ENCODE results near the gene COL17A1.

Gene COL17A1

DNA sequence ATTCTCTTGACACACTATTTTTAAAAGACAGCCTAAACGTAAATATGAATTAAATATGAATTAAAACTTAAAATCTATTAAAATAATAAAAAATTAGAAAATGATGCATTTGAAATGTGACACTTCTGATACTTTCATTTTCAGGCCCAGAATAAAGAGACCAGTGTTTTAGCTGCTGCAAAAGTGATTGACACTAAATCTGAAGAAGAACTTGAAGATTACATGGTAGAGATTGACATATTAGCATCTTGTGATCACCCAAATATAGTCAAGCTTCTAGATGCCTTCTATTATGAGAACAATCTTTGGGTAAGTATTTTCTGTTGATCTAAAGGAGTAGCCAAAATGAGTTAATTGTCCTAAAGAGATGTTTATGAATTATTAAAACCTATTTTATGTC is 95.1 kb downstream of the COL17A1 start:
- peaks cover 42% of the 10 kb centered on the region for H3K79me2 ChIP-seq (ENCODE audit: control insufficient read depth, insufficient read depth, low read length, unreplicated experiment)

DNA sequence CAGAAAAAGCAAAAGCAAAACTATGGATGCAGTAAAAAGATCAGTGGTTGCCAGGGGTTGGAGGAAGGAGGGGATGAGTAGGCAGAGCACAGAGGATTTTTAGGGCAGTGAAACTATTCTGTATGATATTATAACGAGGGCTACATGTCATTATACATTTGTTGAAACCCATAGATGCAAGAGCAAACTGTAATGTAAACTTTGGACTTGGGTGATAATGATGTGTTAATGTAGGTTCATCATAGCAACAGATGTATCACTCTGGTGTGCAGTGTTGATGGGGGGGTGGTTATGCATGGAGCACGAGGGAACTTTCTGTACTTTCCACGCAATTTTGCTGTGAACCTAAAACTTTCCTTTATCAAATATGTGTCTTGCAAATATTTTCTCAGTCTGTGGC is 95.6 kb downstream of the COL17A1 start:
- peaks cover 23% of the 10 kb centered on the region for H3K4me1 ChIP-seq (ENCODE audit: control insufficient read depth, insufficient read depth, low read length, unreplicated experiment)

More for the DNA sequence above, 95.1 kb downstream of the COL17A1 start:
- H3K27ac ChIP-seq (ENCODE audit: low read depth, low read length) = peak overlapping the region; percentile 16; the same call in 1 of the 2 replicates
- H3K27me3 ChIP-seq (ENCODE audit: insufficient read depth, low read length) = no peaks in the 10 kb centered on the region
- peaks cover 19% of the 10 kb centered on the region for H3K4me1 ChIP-seq (ENCODE audit: control insufficient read depth, insufficient read depth, low read length, unreplicated experiment)
- H2AFZ ChIP-seq (ENCODE audit: low read length, unreplicated experiment) = no peak overlapping the region
- H3K4me3 ChIP-seq (ENCODE audit: low read depth, low read length) = no peak overlapping the region
- peaks cover 8% of the 10 kb centered on the region for H3K36me3 ChIP-seq (ENCODE audit: insufficient read depth, low read length)

DNA sequence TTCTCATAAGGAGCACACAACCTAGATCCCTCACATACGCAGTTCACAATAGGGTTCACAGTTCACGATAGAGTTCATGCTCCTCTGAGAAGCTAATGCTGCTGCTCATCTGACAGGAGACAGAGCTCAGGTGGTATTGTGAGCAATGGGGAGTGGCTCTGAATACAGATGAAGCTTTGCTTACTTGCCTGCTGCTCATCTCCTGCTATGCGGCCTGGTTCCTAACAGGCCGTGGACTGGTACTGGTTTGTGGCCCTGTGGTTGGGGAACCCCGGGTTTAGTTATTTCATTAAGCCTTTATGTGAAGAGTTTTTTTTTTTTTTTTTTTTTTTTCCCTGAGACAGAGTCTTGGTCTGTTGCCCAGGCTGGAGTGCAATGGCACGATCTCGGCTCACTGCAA is 99.3 kb downstream of the COL17A1 start:
- Histone ChIP-seq H3K4me3 (ENCODE audit: low read depth, low read length) (no peak overlapping the region), H3K27me3 (ENCODE audit: insufficient read depth, low read length) (no peaks in the 10 kb centered on the region), H3K79me2 (ENCODE audit: control insufficient read depth, insufficient read depth, low read length, unreplicated experiment) (peaks cover 81% of the 10 kb centered on the region), H2AFZ (ENCODE audit: low read length, unreplicated experiment) (no peak overlapping the region), H3K36me3 (ENCODE audit: insufficient read depth, low read length) (no peaks in the 10 kb centered on the region; the same call in 1 of the 2 replicates), H3K4me1 (ENCODE audit: control insufficient read depth, insufficient read depth, low read length, unreplicated experiment) (peaks cover 37% of the 10 kb centered on the region), H3K27ac (ENCODE audit: low read depth, low read length) (no peak overlapping the region)

More for the DNA sequence above, 95.6 kb downstream of the COL17A1 start:
- H3K4me3 ChIP-seq (ENCODE audit: low read depth, low read length) = peak overlapping the region; percentile 28; the same call in 1 of the 2 replicates
- H3K79me2 ChIP-seq (ENCODE audit: control insufficient read depth, insufficient read depth, low read length, unreplicated experiment) = peaks cover 45% of the 10 kb centered on the region
- peaks cover 8% of the 10 kb centered on the region for H3K36me3 ChIP-seq (ENCODE audit: insufficient read depth, low read length)
- H3K27me3 ChIP-seq (ENCODE audit: insufficient read depth, low read length) = no peaks in the 10 kb centered on the region
- H2AFZ ChIP-seq (ENCODE audit: low read length, unreplicated experiment) = no peak overlapping the region
- H3K27ac ChIP-seq (ENCODE audit: low read depth, low read length) = no peak overlapping the region

- Histone ChIP-seq H3K27me3 (ENCODE audit: insufficient read depth, low read length) (no peaks in the 10 kb centered on the region), H3K36me3 (ENCODE audit: insufficient read depth, low read length) (no peaks in the 10 kb centered on the region), H3K4me3 (ENCODE audit: low read depth, low read length) (no peak overlapping the region), H3K27ac (ENCODE audit: low read depth, low read length) (no peak overlapping the region), H3K4me1 (ENCODE audit: control insufficient read depth, insufficient read depth, low read length, unreplicated experiment) (peaks cover 36% of the 10 kb centered on the region), H2AFZ (ENCODE audit: low read length, unreplicated experiment) (no peak overlapping the region), H3K79me2 (ENCODE audit: control insufficient read depth, insufficient read depth, low read length, unreplicated experiment) (peaks cover 87% of the 10 kb centered on the region)
Observed at GRCh38 chr10:103985726-103986125, 100.0 kb downstream of the COL17A1 start.

DNA sequence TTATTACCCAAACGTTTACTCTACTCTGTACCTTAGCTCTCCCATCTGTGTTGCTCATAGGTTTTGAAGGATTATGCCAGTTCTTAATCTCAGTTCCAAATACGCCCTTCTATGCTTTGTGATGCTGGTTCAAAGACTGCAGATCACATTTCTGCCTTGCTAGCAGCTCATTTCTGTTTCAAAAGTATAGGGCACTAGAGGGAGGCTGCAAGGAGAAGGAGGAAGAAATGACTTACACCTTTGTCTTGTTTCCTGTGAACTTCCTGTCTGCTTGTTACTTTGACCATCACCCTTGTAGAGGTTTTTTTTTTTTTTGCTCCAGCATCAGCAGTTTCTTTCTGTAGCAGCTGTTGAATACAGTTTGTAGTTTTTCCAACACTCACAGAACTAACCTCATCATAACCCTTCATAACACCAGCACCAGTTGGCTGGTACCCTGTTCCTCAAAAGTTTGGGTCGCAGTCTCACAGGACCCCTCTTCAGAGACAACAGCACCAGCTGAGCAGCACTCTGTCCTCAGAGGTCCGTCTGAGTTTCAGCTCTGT is 102.2 kb downstream of the COL17A1 start:
- Histone ChIP-seq H3K27me3 (ENCODE audit: insufficient read depth, low read length) (no peaks in the 10 kb centered on the region), H3K27ac (ENCODE audit: low read depth, low read length) (no peak overlapping the region), H3K79me2 (ENCODE audit: control insufficient read depth, insufficient read depth, low read length, unreplicated experiment) (peaks cover 90% of the 10 kb centered on the region), H3K36me3 (ENCODE audit: insufficient read depth, low read length) (no peaks in the 10 kb centered on the region), H2AFZ (ENCODE audit: low read length, unreplicated experiment) (no peak overlapping the region), H3K4me1 (ENCODE audit: control insufficient read depth, insufficient read depth, low read length, unreplicated experiment) (peaks cover 36% of the 10 kb centered on the region), H3K4me3 (ENCODE audit: low read depth, low read length) (no peak overlapping the region)

DNA sequence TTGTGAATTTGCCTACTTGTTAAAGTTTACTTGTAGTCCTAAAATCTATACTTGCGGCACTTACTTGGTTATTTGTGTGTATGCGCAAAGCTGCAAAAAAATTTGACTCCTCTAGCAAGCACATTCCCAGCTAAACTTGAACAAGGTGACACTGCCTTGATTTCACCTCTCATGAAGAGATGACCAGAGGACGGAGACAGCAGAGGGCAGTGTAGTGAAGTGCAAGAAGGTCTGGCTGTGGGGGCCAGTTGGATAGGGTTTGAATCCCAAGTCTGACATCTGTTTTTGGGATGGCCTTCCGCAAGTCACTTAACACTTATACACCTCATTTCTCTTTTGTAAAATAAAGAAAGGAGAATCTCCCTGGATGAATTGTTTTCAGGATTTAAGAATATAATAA is 103.0 kb downstream of the COL17A1 start:
- H3K36me3 ChIP-seq (ENCODE audit: insufficient read depth, low read length) = no peaks in the 10 kb centered on the region
- H3K4me1 ChIP-seq (ENCODE audit: control insufficient read depth, insufficient read depth, low read length, unreplicated experiment) = peaks cover 36% of the 10 kb centered on the region
- H2AFZ ChIP-seq (ENCODE audit: low read length, unreplicated experiment) = no peak overlapping the region
- H3K27ac ChIP-seq (ENCODE audit: low read depth, low read length) = no peak overlapping the region
- peaks cover 90% of the 10 kb centered on the region for H3K79me2 ChIP-seq (ENCODE audit: control insufficient read depth, insufficient read depth, low read length, unreplicated experiment)
- no peak overlapping the region for H3K4me3 ChIP-seq (ENCODE audit: low read depth, low read length)
- H3K27me3 ChIP-seq (ENCODE audit: insufficient read depth, low read length) = no peaks in the 10 kb centered on the region
